NCI-H2171 treated with DMSO at 0.1 percent for 48 hours (cell line): Measurements from ENCODE around the gene KRTAP9-1.
"Not testable (repeated sequence)": the region's sequence is repeated elsewhere in the genome, so short reads cannot be mapped to it uniquely, and the experiment has no call there.

Experiments
- DNase-seq: peaks from one replicate; lab custom pipeline; 2025; lab: John Stamatoyannopoulos, UW

Gene KRTAP9-1, protein sequence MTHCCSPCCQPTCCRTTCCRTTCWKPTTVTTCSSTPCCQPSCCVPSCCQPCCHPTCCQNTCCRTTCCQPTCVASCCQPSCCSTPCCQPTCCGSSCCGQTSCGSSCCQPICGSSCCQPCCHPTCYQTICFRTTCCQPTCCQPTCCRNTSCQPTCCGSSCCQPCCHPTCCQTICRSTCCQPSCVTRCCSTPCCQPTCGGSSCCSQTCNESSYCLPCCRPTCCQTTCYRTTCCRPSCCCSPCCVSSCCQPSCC

DNA sequence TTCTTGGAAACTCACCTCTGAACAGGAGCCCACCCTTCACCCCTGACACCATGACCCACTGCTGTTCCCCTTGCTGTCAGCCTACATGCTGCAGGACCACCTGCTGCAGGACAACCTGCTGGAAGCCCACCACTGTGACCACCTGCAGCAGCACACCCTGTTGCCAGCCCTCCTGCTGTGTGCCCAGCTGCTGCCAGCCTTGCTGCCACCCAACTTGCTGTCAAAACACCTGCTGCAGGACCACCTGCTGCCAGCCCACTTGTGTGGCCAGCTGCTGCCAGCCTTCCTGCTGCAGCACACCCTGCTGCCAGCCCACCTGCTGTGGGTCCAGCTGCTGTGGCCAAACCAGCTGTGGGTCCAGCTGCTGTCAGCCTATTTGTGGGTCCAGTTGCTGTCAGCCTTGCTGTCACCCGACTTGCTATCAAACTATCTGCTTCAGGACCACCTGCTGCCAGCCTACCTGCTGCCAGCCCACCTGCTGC is at the start of gene KRTAP9-1:
TSS of gene KRTAP9-1 (plus strand) at position 51 of the 482 bp plus-strand sequence. CDS start at position 51, 0 bp downstream.
- not testable (repeated sequence) for DNase-seq

DNA sequence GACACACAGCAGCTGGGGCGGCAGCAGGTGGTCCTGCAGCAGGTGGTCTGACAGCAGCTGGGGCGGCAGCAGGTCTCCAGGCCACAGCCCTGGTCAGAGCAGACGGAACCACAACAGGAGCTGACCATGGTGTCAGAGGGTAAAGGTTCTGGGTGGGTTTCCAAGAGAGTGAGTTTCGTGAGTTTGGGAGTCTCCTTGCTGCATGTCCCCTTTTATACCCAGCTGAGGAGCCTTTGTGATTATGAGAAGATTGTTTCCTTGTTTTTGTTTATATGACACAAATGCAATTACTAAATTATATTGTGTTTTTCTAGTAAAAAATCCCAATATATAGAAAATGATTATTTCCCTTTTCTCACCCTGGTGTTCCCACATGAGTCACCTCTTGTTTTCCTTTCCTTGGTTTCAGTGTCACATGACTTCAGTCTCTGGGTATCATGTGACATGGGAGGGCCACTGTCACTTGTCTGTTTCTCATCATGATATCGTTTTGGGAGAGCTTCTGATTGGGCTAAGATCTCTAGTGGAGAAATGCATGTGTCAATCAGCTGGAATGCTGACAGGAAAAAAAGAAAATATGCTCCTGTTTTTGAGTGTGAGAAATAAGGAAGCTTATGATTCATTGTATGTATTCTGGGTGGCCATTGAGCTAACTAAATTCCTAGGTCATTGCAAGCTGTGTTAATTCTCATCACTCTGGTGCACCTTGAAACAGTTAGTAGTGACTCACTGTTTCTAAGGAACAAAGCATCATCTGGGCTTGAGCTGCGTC is 49.1 kb upstream of the KRTAP9-1 start, which contains the start of gene KRTAP4-6:
TSS of gene KRTAP4-6 (minus strand) at position 185 of the 772 bp plus-strand sequence. CDS start at position 128, 57 bp downstream.
- DNase-seq: no peak

DNA sequence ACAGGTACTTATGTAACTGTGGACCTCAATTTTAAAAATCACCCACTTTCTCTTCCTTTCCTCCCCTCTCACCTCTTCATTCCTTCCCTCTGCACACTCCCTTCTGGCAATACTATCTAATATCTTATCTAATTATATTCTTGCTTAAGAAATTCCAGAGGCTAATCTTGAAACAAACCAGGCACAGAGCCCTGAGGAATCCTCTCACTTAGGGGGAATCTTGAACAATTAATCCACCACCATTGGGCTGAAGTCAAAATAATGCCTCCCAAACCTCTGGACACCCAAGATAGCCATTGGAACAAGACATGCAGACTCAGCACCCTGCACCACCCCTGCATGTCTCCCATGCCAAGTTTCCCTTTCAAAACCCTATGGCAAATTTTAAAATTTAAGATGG is 48.3 kb upstream of the KRTAP9-1 start:
- no peak for DNase-seq

DNA sequence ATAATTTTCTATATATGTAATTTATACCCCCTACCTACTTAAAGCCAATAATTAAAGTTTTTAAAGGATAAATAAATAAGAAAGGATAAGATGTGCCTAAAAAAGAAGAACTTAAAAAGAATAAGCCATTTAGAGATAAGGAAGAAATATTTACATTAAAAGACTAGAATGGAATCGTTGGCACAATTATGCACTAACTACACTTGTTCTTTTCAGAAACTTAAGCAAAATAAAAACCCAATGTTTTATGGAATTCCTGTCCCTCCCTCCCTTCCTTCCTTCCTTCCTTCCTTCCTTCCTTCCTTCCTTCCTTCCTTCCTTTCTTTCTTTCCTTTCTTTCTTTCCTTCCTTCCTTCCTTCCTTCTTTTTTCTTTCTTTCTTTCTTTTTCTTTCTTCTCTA is 44.8 kb upstream of the KRTAP9-1 start:
- DNase-seq: no peak

DNA sequence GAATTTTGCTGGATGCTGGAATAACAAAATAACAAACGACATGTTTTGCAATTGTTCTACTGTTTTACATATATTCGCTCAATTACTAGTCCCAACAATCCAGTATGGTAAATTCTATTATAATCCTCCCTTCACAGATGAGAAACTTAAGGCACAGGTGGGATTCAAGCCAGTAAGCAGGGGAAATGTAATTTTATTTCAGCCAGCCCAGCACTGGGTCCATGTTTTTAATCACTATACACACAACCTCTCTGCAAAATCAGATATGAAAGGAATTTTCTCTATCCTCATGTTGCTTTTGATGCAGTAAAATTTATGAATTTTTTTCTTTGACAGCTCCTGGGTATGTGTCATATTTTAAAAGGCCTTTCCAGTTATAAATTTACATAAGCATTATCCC is 44.4 kb upstream of the KRTAP9-1 start:
- no peak for DNase-seq

DNA sequence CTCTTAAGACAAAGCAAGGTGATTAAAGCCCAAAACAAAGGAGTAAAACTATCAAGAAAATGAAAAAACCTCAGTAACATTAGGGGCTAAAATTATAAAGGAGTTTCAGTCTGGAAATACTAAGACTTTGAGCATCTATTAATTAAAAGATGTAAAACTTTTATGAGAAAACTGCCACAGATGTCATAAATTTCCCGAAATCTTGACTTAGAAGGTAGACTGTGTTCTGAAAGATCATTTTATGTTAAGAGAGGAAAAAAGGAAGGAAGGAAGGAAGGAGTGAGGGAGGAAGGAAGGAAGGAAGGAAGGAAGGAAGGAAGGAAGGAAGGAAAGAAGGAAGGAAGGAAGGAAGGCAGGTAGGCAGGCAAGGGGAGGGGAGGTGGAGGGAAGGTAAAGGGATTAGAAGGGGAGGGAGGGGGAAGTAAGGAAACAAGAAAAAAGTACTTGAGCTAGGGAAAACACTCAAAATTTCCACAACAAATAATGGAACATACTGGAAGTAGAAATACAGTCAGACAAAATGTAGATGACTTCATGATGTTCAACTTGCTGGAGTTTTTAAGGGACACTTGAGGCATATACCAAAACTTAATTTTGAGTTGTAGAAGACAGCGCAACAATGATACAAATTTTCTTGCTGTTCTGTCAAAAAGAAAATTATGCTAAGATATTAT is 42.0 kb upstream of the KRTAP9-1 start:
- no peak for DNase-seq

DNA sequence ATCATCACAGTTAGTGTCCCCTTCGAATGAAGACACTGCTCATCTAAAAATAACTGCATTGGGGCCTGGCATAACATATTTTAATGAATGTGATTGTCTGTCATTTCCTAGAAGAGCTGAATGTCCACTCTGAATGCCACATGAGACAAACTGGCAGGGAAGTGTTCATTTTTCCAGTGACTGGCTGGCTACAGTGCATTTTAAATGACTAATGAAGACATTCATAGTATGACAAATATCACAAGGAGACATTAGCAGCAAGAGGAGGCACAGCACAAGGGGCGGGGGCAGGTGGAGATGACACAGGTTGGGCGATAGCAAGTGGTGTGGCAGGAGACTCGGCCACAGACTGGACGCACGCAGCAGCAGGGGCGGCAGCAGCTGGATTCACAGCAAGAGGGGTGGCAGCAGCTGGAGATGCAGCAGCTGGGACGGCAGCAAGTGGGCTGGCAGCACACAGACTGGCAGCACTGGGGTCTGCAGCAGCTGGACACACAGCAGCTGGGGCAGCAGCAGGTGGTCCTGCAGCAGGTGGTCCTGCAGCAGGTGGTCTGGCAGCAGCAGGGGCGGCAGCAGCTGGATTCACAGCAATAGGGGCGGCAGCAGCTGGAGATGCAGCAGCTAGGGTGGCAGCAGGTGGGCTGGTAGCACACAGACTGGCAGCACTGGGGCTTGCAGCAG is 40.6 kb upstream of the KRTAP9-1 start:
- not testable (repeated sequence) for DNase-seq

DNA sequence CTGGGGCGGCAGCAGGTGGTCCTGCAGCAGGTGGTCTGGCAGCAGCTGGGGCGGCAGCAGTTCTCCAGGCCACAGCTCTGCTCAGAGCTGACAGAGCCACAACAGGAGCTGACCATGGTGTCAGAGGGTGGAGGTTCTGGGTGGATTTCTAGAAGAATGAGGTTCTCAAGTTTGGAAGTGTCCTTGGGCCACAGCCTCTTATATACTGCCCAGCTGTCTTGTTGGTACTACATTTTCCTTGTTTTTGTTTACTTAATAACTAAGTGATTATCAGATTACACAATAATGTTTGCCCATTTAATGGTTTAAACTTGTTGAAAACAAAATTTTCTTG is 40.1 kb upstream of the KRTAP9-1 start, which contains the start of gene KRTAP4-5:
TSS of gene KRTAP4-5 (minus strand) at position 174 of the 334 bp plus-strand sequence. CDS start at position 116, 58 bp downstream.
- DNase-seq: no peak

DNA sequence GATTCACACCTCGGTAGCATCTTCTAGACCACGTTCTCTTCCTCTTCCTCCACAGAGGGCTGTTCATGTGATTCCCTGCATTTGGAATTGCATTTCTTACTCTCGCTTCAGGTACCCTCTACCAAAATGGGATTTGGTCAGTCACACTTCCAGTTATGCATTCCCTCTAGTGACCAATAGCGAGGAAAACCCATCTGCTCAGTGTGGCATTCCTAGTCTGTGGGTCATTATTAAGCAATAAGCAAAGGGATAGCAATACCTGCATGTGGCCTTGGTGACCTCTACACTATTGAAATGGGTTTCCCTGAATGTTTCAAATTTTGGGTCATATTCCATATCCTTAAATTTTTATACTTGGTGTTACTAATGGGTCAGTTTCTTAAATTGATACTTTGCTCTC is 39.7 kb upstream of the KRTAP9-1 start:
- no peak for DNase-seq

DNA sequence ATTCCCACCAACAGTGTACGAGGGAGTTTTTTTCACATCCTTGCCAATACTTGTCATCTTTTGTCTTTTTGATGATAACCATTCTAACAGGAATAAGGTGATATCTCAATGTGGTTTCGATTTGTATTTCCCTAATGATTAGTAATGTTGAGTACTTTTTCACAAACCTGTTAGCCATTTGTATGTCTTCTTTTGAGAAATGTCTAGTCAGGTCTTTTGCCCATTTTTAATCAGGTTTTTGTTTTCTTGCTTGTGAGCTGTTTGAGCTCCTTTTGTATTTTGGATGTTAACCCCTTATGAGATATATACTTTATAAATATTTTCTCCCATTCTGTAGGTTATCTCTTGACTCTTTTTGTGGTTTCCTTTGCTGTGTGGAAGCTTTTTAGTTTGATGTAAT is 38.2 kb upstream of the KRTAP9-1 start:
- DNase-seq: no peak

DNA sequence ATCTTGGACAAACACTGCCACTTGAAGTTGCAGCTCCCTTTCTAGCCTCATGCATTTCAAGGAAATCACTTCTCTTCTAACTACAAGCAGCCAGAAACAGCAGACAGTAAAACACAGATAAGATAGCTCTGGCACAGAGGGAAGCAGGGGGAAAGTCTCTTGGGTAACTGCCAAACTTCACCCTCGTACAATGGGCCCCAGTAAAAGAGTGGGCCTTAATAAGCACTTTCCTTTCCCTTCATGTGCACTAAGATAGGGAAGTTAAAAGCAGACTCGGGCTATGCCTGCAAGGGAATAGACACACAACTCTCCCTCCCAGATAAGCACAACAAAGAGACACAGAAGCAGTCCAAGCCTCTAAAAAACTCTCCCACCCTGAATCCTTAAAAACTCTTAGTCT is 35.8 kb upstream of the KRTAP9-1 start:
- no peak for DNase-seq

DNA sequence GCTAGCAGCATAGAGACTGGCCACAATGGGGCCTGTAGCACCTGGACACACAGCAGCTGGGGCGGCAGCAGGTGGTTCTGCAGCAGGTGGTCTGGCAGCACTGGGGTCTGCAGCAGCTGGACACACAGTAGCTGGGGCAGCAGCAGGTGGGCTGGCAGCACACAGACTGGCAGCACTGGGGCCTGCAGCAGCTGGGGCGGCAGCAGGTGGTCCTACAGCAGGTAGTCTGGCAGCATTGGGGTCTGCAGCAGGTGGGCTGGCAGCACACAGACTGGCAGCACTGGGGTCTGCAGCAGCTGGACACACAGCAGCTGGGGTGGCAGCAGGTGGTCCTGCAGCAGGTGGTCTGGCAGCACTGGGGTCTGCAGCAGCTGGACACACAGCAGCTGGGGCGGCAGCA is 29.5 kb upstream of the KRTAP9-1 start:
- DNase-seq: not testable (repeated sequence)

DNA sequence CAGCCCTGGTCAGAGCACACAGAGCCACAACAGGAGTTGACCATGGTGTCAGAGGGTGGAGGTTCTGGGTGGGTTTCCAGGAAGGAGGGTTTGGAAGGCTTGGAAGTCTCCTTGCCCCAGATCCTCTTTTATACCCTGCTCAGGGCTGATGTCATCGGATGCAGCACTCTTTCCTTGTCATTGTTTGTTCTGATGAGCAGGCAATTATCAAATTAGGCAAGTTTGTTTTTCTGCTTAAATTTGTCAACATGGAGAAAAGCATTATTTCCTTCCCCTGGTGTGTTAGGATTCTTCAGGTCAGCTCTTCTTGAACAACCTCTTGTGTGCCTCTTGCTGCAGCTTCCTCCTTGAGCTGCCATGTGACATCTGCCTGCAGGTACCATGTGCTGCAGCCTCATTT is 29.0 kb upstream of the KRTAP9-1 start, which contains the start of gene KRTAP4-4:
TSS of gene KRTAP4-4 (minus strand) at position 101 of the 400 bp plus-strand sequence. CDS start at position 44, 57 bp downstream.
- DNase-seq: no peak

DNA sequence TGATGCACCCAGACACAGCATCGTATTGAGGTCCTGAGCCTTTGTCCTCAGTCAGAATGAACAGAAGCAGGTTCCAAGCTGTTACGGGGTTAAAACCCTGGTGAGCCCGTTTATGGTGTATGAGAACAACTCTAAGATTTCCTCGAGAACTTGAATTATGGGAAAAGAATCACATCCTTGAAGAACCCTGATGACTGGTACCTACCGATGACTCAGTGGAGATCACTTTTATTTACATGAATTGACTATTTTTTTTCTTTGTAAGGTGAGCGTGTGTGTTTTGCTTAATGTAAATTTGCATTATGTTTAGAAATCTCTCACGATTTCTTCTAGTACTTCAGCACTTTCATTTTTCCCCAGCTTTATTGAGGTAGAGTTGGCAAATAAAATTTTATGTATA is 25.9 kb upstream of the KRTAP9-1 start:
- DNase-seq: no peak

DNA sequence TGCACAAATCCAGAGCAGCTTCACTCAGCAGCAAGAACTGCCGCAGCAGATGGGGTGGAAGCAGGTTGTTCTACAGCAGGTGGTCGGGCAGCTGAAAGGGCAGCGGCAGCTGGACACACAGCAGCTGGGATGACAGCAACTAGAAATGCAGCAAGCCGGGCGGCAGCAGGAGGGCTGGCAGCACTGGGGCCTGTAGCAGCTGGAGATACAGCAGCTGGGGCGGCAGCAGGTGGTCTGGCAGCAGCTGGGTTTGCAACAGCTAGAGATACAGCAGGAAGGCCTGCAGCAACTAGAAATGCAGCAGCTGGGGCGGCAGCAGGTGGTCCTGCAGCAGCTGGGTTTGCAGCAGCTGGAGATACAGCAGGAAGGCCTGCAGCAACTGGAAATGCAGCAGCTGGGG is 22.1 kb upstream of the KRTAP9-1 start:
- DNase-seq: no peak

DNA sequence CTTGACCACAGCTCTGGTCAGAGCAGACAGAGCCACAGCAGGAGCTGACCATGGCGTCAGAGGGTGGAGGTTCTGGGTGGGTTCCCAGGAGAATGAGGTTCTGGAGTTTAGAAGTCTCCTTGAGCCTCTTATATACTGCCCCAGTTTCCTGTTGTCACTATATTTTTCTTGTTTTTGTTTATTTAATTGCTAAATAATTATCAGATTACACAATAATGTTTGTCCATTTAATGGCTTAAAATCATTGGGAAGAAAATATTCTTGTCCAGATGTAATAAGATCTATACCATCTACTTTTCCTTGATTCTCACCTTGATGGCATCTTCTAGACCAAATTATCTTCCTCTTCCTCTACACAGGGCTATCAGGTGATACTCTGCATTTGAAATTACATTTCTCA is 21.6 kb upstream of the KRTAP9-1 start, which contains the start of gene KRTAP4-3:
TSS of gene KRTAP4-3 (minus strand) at position 101 of the 400 bp plus-strand sequence. CDS start at position 52, 49 bp downstream.
- no peak for DNase-seq

DNA sequence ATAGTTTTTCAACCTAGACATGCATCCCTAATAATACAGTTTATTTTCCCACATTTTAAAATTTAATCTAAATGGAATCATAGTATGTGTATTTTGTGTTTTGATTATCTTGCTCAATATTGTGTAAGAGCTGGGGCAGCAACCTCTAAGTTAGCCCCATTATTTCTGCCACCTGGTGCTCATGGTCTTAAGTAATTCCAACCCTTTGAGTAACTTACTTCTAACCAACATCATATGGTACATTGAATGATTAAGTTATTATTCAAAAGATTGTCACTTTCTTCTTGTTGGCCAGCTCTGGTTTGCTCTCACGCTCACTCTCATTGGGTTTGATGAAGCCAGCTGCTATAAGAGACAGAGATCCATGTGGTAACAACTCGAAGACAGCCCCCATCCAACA is 17.8 kb upstream of the KRTAP9-1 start:
- no peak for DNase-seq

DNA sequence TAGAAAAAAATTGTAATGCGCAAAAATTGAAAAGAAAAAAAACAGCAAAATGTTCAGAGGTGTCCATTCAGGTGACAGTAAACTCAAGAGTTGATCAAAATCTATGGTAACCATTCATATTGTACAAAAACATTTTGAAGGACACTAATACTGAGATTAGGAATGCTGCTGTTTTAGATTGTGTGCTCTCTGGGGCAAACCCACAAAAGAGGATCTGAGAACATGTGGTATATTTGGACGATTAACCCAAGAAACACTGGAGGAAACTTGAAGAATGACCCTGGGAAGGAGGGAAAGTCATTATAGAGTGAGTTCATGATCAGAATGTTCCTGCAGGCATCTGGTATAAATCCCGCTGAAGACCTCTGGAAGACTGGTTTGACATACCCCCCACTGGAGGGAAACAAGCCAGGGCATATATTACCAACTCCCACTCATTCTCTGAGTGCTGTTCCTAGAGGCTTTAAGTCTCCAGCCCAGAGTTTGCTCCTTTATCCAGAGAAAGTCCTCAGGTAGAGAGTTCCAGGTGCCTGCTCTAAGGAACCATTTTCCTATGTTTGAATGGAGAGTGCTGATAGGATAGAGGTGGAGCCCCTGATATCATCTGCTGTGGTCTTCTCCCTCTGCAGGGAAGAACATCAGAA is 12.8 kb upstream of the KRTAP9-1 start:
- no peak for DNase-seq

DNA sequence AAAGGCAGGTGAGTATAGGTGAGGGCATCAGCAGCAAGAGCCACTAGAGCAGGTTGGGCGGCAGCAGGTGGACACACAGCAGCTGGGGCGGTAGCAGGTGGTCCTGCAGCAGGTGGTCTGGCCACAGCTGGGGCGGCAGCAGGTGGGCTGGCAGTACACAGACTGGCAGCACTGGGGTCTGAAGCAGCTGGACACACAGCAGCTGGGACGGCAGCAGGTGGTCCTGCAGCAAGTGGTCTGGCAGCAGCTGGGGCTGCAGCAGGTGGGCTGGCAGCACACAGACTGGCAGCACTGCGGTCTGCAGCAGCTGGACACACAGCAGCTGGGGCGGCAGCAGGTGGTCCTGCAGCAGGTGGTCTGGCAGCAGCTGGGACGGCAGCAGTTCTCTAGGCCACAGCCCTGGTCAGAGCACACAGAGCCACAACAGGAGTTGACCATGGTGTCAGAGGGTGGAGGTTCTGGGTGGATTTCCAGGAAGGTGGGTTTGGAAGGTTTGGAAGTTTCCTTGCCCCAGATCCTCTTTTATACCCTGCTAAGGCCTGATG is 11.9 kb upstream of the KRTAP9-1 start, which contains the start of gene KRTAP4-2:
TSS of gene KRTAP4-2 (minus strand) at position 495 of the 545 bp plus-strand sequence. CDS start at position 438, 57 bp downstream.
- no peak for DNase-seq

DNA sequence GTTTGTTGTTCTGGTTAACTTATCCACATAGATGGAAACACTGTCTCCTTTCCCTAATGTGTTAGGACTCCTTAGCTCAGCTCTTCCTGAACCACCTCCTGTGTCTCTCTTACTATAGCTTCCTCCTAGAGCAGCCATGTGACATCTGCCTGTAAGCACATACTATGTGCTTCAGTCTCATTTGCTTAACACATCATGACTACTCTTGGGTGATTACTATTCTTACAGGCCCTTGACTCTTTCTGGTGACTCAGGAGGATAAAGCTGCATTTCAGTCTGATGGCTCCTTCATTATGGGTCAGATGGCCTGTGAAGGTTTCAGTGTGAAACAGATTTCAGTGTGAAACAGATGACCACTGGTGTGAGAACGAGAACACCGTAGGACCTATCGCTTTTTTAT is 11.3 kb upstream of the KRTAP9-1 start:
- DNase-seq: no peak
